HG03469 (cell line): ENCODE data around the gene SRSF5.
"Not testable (repeated sequence)": the region's sequence is repeated elsewhere in the genome, so short reads cannot be mapped to it uniquely, and the experiment has no call there.

Experiments
- ATAC-seq: cut with Tn5 transposase; IDR thresholded peaks from one replicate; pipeline ENCODE4 v1.9.1; 2021; ENCODE audit warnings: mild to moderate bottlenecking, moderate library complexity, moderate number of reproducible peaks; ENCODE audit not compliant: unreplicated experiment

The SRSF5 gene

GRCh38 chr14:69766984-69767368, at the start of gene SRSF5:
Gene SRSF5 (plus strand): TSS chr14:69767142. CDS start chr14:69768157, 1,015 bp downstream.
- peak; percentile 56 for ATAC-seq

GRCh38 chr14:69718614-69719013, 48.3 kb upstream of the SRSF5 start:
- not testable (repeated sequence) for ATAC-seq

GRCh38 chr14:69719501-69719951, 47.4 kb upstream of the SRSF5 start:
- no peak for ATAC-seq

- ATAC-seq, result no peak
Measured at GRCh38 chr14:69720912-69721311, 46.0 kb upstream of the SRSF5 start.

GRCh38 chr14:69726761-69727511, 40.0 kb upstream of the SRSF5 start:
- peak; percentile 54 for ATAC-seq

- ATAC-seq, result no peak
Measured at GRCh38 chr14:69727860-69728259, 39.1 kb upstream of the SRSF5 start.

- not testable (repeated sequence) for ATAC-seq
Measured at GRCh38 chr14:69731919-69732598, 34.9 kb upstream of the SRSF5 start.

GRCh38 chr14:69736405-69736804, 30.5 kb upstream of the SRSF5 start:
- not testable (repeated sequence) for ATAC-seq

- ATAC-seq, result no peak
Measured at GRCh38 chr14:69741055-69741454, 25.9 kb upstream of the SRSF5 start.

GRCh38 chr14:69749956-69750355, 17.0 kb upstream of the SRSF5 start:
- ATAC-seq, result no peak

GRCh38 chr14:69750495-69750894, 16.4 kb upstream of the SRSF5 start:
- ATAC-seq, result no peak

GRCh38 chr14:69752773-69753172, 14.2 kb upstream of the SRSF5 start:
- ATAC-seq, result no peak

GRCh38 chr14:69753860-69754259, 13.1 kb upstream of the SRSF5 start:
- no peak for ATAC-seq

- ATAC-seq, result no peak
Measured at GRCh38 chr14:69754487-69754886, 12.5 kb upstream of the SRSF5 start.

GRCh38 chr14:69755296-69755695, 11.6 kb upstream of the SRSF5 start:
- no peak for ATAC-seq

- ATAC-seq, result no peak
Measured at GRCh38 chr14:69755784-69756183, 11.2 kb upstream of the SRSF5 start.

GRCh38 chr14:69756298-69756697, 10.6 kb upstream of the SRSF5 start:
- ATAC-seq, result no peak

- no peak for ATAC-seq
Measured at GRCh38 chr14:69760810-69761209, 6.1 kb upstream of the SRSF5 start.

GRCh38 chr14:69763761-69764510, 3.0 kb upstream of the SRSF5 start:
- ATAC-seq, result no peak

GRCh38 chr14:69767369-69767999, 542 bp downstream of the SRSF5 start:
- peak; percentile 50 for ATAC-seq

GRCh38 chr14:69768873-69769272, 1.9 kb downstream of the SRSF5 start:
- ATAC-seq, result no peak
